GM12874 (cell line): Measurements from ENCODE around the gene TARBP1.

Experiments
- TF ChIP-seq, protein P1 (sequence below): IDR thresholded peaks from 2 replicates; pipeline ENCODE4 v1.5.1; 2011; ENCODE audit warnings: low read depth, mild to moderate bottlenecking, control low read depth, low read length, moderate library complexity; ENCODE audit not compliant: insufficient read depth

The TARBP1 gene

DNA sequence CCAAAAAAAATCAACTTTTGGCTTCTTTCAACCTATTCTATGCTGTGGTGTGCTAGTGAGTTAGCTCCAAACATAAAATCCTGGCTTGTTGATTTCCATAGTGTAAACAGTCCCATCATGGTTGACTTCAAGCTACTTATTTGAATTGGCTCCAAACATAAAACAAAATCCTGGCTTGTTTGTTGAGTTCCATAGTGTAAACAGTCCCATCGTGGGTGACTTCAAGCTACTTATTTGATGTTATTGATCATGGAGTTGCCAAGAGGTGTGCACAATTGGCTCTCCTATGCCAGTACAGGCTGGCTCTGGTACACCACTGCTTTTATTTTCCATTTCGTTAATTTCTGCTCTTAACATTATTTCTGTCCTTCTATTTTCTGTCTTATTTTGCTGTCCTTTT is 107.6 kb downstream of the TARBP1 start:
- TF ChIP-seq, protein P1, sequence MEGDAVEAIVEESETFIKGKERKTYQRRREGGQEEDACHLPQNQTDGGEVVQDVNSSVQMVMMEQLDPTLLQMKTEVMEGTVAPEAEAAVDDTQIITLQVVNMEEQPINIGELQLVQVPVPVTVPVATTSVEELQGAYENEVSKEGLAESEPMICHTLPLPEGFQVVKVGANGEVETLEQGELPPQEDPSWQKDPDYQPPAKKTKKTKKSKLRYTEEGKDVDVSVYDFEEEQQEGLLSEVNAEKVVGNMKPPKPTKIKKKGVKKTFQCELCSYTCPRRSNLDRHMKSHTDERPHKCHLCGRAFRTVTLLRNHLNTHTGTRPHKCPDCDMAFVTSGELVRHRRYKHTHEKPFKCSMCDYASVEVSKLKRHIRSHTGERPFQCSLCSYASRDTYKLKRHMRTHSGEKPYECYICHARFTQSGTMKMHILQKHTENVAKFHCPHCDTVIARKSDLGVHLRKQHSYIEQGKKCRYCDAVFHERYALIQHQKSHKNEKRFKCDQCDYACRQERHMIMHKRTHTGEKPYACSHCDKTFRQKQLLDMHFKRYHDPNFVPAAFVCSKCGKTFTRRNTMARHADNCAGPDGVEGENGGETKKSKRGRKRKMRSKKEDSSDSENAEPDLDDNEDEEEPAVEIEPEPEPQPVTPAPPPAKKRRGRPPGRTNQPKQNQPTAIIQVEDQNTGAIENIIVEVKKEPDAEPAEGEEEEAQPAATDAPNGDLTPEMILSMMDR, result no peak

DNA sequence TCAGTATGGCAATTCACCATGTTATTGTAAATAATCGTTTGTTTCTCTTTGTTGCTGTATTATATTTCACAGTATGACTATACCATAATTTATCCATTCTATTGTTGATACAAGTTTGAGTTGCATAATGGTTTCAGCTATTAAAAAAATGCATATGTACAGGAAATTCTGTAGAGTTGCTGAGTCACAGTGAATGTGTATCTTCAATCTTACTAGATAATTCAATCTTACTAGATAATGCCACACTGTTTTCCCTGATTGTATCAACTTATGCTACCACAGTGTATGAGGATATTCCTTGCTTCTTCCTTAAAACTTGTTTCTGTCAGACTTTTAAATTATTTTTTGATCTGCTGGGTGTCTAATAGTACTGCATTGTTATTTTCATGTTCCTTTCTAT is 109.2 kb downstream of the TARBP1 start:
- TF ChIP-seq, protein P1, result no peak

DNA sequence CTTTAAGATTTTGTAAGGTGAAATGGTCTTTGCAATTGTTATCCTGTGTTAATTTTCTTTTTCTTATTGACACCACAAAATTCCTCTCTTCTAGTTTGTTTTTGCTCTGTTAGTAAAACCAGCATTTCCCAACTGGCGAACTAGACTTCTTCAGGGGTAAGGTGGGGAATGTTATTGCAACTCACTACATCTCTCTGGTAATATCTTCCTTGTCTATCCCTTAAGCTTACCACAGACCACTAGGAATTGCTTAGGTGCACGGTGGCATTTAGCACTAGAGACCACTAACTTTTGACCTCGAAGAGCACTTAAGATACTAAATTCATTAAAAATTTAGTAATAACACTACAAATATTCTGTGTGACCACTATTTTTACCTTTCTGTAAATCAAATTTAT is 109.9 kb downstream of the TARBP1 start:
- TF ChIP-seq, protein P1, result no peak

GRCh38 chr1:234368320-234369032 is 110.5 kb downstream of the TARBP1 start:
- TF ChIP-seq, protein P1, result no peak

- TF ChIP-seq, protein P1, result no peak
Observed at GRCh38 chr1:234362558-234362957, 116.4 kb downstream of the TARBP1 start.

GRCh38 chr1:234361102-234361603 is 117.8 kb downstream of the TARBP1 start:
- TF ChIP-seq, protein P1, result no peak

GRCh38 chr1:234357831-234358230 is 121.1 kb downstream of the TARBP1 start:
- TF ChIP-seq, protein P1, result no peak
